Measurements from ENCODE around the gene MGAT5B.

Gene MGAT5B

DNA sequence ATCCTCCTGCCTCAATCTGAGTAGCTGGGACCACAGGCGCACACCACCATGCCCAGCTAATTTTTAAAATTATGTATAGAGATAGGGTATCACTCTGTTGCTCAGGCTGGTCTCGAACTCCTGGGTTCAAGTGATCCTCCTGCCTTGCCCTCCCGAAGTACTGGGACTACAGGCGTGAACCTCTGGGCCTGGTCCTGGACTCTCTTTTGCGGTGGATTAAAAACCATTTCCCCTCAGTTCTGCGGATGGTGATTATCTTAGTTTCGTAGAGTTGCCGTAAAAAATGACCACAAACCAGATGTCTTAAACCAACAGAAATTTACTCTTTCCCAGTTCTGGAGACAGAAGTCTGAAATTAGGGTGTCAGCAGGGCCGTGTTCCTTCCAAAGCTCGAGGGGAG is 28.8 kb downstream of the MGAT5B start:
- no peak overlapping the region for H3K4me3 Mint-ChIP-seq
- no peaks in the 10 kb centered on the region for H3K36me3 Mint-ChIP-seq (ENCODE audit: low read depth)
- H3K9me3 Mint-ChIP-seq, result no peaks in the 10 kb centered on the region
- no peak for DNase-seq
- H3K27ac Mint-ChIP-seq, result no peak overlapping the region
- no peaks in the 10 kb centered on the region for H3K27me3 Mint-ChIP-seq
- H3K4me1 Mint-ChIP-seq (ENCODE audit: low read depth), result no peaks in the 10 kb centered on the region

DNA sequence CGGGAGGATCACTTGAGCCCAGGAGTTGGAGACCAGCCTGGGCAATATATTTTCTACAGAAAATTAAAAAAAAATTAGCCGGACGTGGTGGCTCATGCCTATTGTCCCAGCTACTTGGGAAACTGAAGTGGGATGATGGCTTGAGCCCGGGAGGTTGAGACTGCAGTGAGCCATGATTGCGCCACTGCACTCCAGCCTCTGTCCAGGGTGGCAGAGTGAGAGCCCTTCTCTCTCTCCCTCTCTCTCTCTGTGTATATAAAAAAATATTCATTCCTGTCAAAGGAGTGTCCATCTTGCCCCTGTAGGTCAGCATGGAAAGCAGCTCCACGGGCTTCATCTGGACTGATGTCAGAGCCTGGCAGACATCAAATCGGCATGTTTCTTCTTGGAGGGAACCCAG is 31.2 kb downstream of the MGAT5B start:
- no peaks in the 10 kb centered on the region for H3K4me1 Mint-ChIP-seq (ENCODE audit: low read depth)
- no peaks in the 10 kb centered on the region for H3K9me3 Mint-ChIP-seq
- no peak overlapping the region for H3K4me3 Mint-ChIP-seq
- no peak for DNase-seq
- no peaks in the 10 kb centered on the region for H3K27me3 Mint-ChIP-seq
- no peaks in the 10 kb centered on the region for H3K36me3 Mint-ChIP-seq (ENCODE audit: low read depth)
- H3K27ac Mint-ChIP-seq, result no peak overlapping the region

- no peak overlapping the region for H3K27ac Mint-ChIP-seq
- H3K4me3 Mint-ChIP-seq, result no peak overlapping the region
- no peaks in the 10 kb centered on the region for H3K27me3 Mint-ChIP-seq
- no peaks in the 10 kb centered on the region for H3K4me1 Mint-ChIP-seq (ENCODE audit: low read depth)
- no peaks in the 10 kb centered on the region for H3K36me3 Mint-ChIP-seq (ENCODE audit: low read depth)
- no peak for DNase-seq
- no peaks in the 10 kb centered on the region for H3K9me3 Mint-ChIP-seq
These were observed 32.5 kb downstream of the MGAT5B start for GRCh38 chr17:76900723-76901122.

- no peaks in the 10 kb centered on the region for H3K36me3 Mint-ChIP-seq (ENCODE audit: low read depth)
- no peak overlapping the region for H3K4me3 Mint-ChIP-seq
- no peak for DNase-seq
- H3K27me3 Mint-ChIP-seq, result no peaks in the 10 kb centered on the region
- H3K9me3 Mint-ChIP-seq, result no peaks in the 10 kb centered on the region
- H3K27ac Mint-ChIP-seq, result no peak overlapping the region
- no peaks in the 10 kb centered on the region for H3K4me1 Mint-ChIP-seq (ENCODE audit: low read depth)
These were observed 33.5 kb downstream of the MGAT5B start for GRCh38 chr17:76901542-76902197.

DNA sequence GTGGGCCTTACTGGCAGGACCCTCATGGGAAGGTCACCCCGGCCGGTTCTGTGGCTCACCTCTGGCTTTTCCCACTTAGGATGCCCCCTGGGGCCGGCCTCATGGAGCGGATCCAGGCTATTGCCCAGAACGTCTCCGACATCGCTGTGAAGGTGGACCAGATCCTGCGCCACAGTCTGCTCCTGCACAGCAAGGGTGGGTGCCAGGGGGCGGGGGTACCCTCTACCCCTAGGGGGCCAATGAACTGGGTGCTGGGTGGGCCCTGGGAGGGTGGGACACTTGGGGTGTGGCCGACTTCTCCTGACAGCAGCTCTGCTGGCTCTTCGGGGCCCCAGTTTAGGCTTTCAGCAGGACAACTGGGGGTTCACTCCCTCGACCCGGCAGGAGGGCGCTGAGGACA is 34.3 kb downstream of the MGAT5B start:
- no peak overlapping the region for H3K4me3 Mint-ChIP-seq
- no peaks in the 10 kb centered on the region for H3K4me1 Mint-ChIP-seq (ENCODE audit: low read depth)
- H3K36me3 Mint-ChIP-seq (ENCODE audit: low read depth), result no peaks in the 10 kb centered on the region
- no peaks in the 10 kb centered on the region for H3K9me3 Mint-ChIP-seq
- H3K27me3 Mint-ChIP-seq, result no peaks in the 10 kb centered on the region
- H3K27ac Mint-ChIP-seq, result no peak overlapping the region
- DNase-seq, result no peak

GRCh38 chr17:76903631-76904030 is 35.4 kb downstream of the MGAT5B start:
- H3K9me3 Mint-ChIP-seq, result no peaks in the 10 kb centered on the region
- no peak overlapping the region for H3K4me3 Mint-ChIP-seq
- no peak overlapping the region for H3K27ac Mint-ChIP-seq
- DNase-seq, result no peak
- H3K27me3 Mint-ChIP-seq, result no peaks in the 10 kb centered on the region
- no peaks in the 10 kb centered on the region for H3K4me1 Mint-ChIP-seq (ENCODE audit: low read depth)
- H3K36me3 Mint-ChIP-seq (ENCODE audit: low read depth), result no peaks in the 10 kb centered on the region

DNA sequence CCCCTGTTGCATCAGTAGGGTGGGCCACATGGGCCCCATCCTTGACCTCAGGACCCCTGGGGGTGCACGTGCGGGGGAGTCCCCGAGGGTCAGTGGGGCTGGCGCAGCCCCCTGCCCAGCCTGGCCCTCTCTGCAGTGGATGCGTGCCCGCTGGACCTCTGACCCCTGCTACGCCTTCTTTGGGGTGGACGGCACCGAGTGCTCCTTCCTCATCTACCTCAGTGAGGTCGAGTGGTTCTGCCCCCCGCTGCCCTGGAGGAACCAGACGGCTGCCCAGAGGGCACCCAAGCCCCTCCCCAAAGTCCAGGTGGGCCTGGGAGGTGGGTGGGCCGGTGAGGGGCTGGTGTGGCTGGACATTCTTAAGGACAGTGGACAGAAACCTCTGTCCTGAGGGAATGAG is 35.9 kb downstream of the MGAT5B start:
- Mint-ChIP-seq H3K27ac (no peak overlapping the region), H3K4me1 (ENCODE audit: low read depth) (no peaks in the 10 kb centered on the region), H3K4me3 (no peak overlapping the region), H3K36me3 (ENCODE audit: low read depth) (no peaks in the 10 kb centered on the region), H3K27me3 (no peaks in the 10 kb centered on the region), H3K9me3 (no peaks in the 10 kb centered on the region)
- no peak for DNase-seq

DNA sequence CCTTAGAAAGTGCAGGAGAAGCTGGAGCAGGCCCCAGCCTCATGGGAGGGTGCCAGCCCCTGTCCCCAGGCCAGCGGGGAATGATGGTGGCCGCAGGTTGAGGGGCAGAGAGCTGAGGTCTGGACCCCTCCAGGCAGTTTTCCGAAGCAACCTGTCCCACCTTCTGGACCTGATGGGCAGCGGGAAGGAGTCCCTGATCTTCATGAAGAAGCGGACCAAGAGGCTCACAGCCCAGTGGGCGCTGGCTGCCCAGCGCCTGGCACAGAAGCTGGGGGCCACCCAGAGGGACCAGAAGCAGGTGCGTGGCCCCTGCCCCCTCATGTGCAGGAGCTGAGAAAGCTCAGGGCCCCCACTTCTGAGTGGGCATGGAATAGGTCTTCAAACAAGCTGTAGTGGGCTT is 36.8 kb downstream of the MGAT5B start:
- no peaks in the 10 kb centered on the region for H3K27me3 Mint-ChIP-seq

GRCh38 chr17:76905836-76906235 is 37.6 kb downstream of the MGAT5B start:
- no peaks in the 10 kb centered on the region for H3K9me3 Mint-ChIP-seq
- peaks cover 6% of the 10 kb centered on the region for H3K27me3 Mint-ChIP-seq
- H3K4me3 Mint-ChIP-seq, result no peak overlapping the region

More for the DNA sequence above, 36.8 kb downstream of the MGAT5B start:
- no peak for DNase-seq
- no peaks in the 10 kb centered on the region for H3K9me3 Mint-ChIP-seq
- H3K27ac Mint-ChIP-seq, result no peak overlapping the region
- H3K4me3 Mint-ChIP-seq, result no peak overlapping the region
- no peaks in the 10 kb centered on the region for H3K4me1 Mint-ChIP-seq (ENCODE audit: low read depth)
- no peaks in the 10 kb centered on the region for H3K36me3 Mint-ChIP-seq (ENCODE audit: low read depth)

GRCh38 chr17:76906463-76906862 is 38.3 kb downstream of the MGAT5B start:
- H3K27me3 Mint-ChIP-seq, result peaks cover 6% of the 10 kb centered on the region
- no peak overlapping the region for H3K27ac Mint-ChIP-seq
- H3K9me3 Mint-ChIP-seq, result no peaks in the 10 kb centered on the region
- H3K36me3 Mint-ChIP-seq (ENCODE audit: low read depth), result no peaks in the 10 kb centered on the region
- H3K4me1 Mint-ChIP-seq (ENCODE audit: low read depth), result no peaks in the 10 kb centered on the region
- no peak overlapping the region for H3K4me3 Mint-ChIP-seq
- DNase-seq, result no peak

More at GRCh38 chr17:76905836-76906235, 37.6 kb downstream of the MGAT5B start:
- no peak overlapping the region for H3K27ac Mint-ChIP-seq
- H3K4me1 Mint-ChIP-seq (ENCODE audit: low read depth), result no peaks in the 10 kb centered on the region
- DNase-seq, result no peak
- no peaks in the 10 kb centered on the region for H3K36me3 Mint-ChIP-seq (ENCODE audit: low read depth)

DNA sequence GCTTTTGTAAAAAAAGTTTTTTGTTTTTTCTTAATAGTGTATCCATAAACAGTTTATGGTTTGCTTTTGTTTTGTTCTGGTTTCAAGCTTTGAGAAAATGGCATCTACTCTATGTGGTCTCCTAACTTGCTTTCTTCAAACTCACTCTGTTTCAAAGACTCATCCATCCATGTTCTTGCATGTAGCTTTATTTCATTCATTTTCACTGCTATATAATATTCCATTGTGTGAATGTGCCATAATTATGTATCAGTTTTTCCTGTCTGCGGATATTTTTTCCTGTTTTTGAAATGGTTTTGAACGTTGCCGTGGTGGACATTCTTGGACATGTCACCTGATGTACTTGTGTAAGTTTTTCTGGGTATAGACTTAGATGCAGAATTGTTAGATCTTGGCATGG is 39.1 kb downstream of the MGAT5B start:
- H3K27ac Mint-ChIP-seq, result no peak overlapping the region
- no peaks in the 10 kb centered on the region for H3K4me1 Mint-ChIP-seq (ENCODE audit: low read depth)
- no peak overlapping the region for H3K4me3 Mint-ChIP-seq
- DNase-seq, result no peak
- H3K9me3 Mint-ChIP-seq, result no peaks in the 10 kb centered on the region
- H3K36me3 Mint-ChIP-seq (ENCODE audit: low read depth), result no peaks in the 10 kb centered on the region
- H3K27me3 Mint-ChIP-seq, result peaks cover 6% of the 10 kb centered on the region

DNA sequence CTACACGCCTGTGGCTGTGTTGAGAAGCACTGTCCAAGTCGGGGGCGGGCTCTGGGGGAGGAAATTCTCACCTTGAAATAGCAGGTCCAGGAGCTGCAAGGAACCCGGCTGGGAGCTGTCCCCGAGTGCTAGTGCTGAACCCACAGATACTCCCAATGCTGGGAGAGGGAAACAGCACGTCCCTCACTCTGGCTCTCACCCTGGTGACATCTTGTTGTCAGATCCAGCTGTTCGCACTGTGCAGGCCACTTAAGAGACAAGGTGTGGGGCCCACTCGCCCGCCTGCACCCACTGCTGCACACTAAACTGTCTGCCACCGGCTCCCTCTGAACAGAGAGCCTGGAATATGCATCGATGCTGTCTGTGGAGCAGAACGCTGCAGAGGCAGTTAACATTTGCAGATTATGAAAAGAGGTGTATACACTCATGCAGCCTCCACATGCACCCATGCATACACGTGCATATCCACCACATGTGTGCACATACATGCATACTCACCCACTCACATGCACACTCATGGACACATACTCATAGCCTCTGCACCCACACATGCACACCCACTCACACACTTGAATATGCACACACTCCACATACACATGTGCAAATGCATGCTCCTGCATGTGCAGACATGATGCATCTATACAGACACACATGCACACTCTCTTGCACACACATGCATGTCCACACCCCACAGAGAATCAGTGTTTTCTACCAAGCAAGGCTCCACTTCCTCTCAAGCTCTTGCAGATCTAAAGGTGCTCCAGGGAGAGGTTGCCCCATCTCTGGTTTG is 42.0 kb downstream of the MGAT5B start:
- Mint-ChIP-seq H3K36me3 (ENCODE audit: low read depth) (no peaks in the 10 kb centered on the region), H3K4me3 (no peak overlapping the region), H3K27ac (no peak overlapping the region), H3K4me1 (ENCODE audit: low read depth) (no peaks in the 10 kb centered on the region), H3K27me3 (peaks cover 6% of the 10 kb centered on the region), H3K9me3 (no peaks in the 10 kb centered on the region)
- DNase-seq, result peak; percentile 43

DNA sequence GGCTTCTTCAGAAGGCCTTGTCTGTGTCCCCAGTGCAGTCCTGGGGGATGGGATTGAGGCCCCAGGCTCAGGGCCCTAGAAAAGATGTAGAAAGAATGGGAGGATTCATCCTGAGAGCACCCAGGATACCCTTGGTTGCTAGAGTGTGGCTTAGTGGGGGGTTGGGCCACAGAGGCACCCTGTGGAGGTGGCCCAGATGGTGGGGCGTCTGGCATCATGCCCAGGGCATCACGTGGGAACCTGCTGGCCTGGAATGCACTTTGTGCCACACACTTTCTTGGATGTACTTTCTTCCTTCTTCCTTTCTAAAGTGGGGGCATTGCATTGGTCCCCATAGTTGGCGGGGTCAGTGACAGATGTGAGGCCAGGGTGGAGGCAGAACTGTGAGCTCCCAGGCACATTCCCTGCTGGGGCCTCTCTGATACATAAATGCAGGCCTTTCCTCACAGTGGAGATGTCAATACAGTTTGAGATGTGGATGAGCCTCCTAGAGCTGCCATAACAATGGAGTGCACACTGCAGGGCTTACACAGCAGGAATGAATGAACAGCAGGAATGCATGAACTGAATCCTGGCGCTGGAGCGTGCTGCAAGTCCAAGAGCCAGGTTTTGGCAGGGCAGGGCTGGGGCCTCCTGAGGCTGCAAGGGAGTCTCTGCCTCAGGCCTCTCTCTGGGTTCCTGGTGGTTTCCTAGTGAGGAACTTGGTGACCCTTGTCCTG is 43.3 kb downstream of the MGAT5B start:
- H3K4me1 Mint-ChIP-seq (ENCODE audit: low read depth), result no peaks in the 10 kb centered on the region
- H3K36me3 Mint-ChIP-seq (ENCODE audit: low read depth), result no peaks in the 10 kb centered on the region
- no peak for DNase-seq
- H3K9me3 Mint-ChIP-seq, result no peaks in the 10 kb centered on the region
- H3K27me3 Mint-ChIP-seq, result peaks cover 6% of the 10 kb centered on the region
- no peak overlapping the region for H3K27ac Mint-ChIP-seq
- no peak overlapping the region for H3K4me3 Mint-ChIP-seq

DNA sequence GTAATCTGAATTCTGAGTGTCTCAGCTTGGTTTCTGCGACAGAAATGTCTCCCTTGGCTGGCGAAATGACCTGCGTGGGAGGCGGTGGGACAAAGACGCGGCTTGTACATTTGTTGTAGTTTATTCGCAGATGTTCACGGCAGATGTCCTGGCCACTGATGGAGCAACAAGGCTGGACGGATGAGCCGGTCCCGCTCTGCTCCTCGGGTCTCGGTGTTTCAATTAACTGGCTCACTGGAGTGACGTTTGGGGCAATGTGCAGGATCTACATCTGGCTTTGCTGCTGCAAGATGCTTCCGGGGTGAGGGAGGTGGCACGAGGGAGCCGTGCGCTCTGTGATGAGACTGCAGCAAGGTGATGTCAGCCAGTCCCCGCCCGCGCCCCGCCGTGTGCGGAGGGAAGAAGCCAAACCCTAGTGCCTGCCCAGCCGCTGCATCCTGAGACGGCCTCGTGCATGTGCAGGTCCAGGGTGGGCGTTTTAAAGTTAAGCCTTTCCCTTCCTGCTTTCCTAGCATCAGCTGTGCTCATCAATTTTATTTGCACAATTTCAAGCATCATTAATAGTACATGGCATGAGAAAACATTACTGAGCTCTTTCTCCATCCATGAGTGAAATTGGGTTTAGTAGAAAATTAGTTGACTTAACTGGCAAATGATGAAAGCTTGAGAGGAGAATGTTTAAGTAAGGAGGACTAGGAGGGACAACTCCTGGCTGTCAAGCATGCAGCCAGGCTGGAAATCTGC is 44.4 kb downstream of the MGAT5B start:
- Mint-ChIP-seq H3K27ac (no peak overlapping the region), H3K36me3 (ENCODE audit: low read depth) (no peaks in the 10 kb centered on the region), H3K27me3 (peaks cover 6% of the 10 kb centered on the region), H3K4me1 (ENCODE audit: low read depth) (no peaks in the 10 kb centered on the region), H3K9me3 (no peaks in the 10 kb centered on the region), H3K4me3 (no peak overlapping the region)
- no peak for DNase-seq
